Measurements from ENCODE around the gene CLDN5. TPM values are rescaled to one million over a fixed set of nuclear protein-coding genes. Genes with fewer than 3 reads are reported as not detected.

The CLDN5 gene
- total RNA-seq, 1 experiment from 2014 or later = 0.44 TPM

DNA sequence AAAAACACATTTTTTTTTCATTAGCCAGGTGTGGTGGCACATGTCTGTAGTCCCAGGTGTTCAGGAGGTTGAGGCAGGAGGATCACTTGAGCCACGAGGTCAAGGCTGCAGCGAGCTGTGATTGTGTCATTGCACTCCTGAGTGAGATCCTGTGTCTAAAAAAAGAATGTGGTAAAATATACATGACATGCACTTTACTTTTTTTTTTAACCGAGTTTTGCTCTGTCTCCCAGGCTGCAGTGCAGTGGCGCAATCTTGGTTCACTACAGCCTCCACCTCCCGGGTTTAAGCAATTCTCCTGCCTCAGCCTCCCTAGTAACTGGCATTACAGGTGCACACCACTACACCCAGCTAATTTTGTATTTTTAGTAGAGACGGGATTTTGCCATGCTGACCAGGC lies 22.5 kb upstream of the CLDN5 start:
- H2BK120ac ChIP-seq (ENCODE audit: low read depth, low read length, poor library complexity, severe bottlenecking) = no peak overlapping the region
- no peaks in the 10 kb centered on the region; a peak in 1 of 7 replicates for H3K36me3 Mint-ChIP-seq (ENCODE audit: insufficient read depth in 1 of 3, low read depth in 3 of 3)
- peaks cover 3% of the 10 kb centered on the region for H3K27me3 Mint-ChIP-seq (ENCODE audit: low read depth)
- H2BK12ac ChIP-seq (ENCODE audit: insufficient read length, low read depth, low read length) = no peak overlapping the region
- no peak overlapping the region for H3K4ac ChIP-seq (ENCODE audit: low read depth, low read length)
- no peaks in the 10 kb centered on the region for H3K79me1 ChIP-seq (ENCODE audit: insufficient read depth, low read depth, low read length, poor library complexity, severe bottlenecking)
- no peak overlapping the region for H3K4me3 Mint-ChIP-seq
- no peak overlapping the region for H2AK5ac ChIP-seq (ENCODE audit: insufficient read length, low read length)
- no peaks in the 10 kb centered on the region for H3K79me2 ChIP-seq (ENCODE audit: insufficient read depth, low read length)
- no peak overlapping the region for H2BK5ac ChIP-seq (ENCODE audit: insufficient read length, low read length)
- H3K4me2 ChIP-seq (ENCODE audit: insufficient read depth, insufficient read length, low read length) = no peak overlapping the region
- H2AFZ ChIP-seq (ENCODE audit: low read length) = no peak overlapping the region
- no peaks in the 10 kb centered on the region for H3K23me2 ChIP-seq (ENCODE audit: insufficient read length, low read depth, low read length, poor library complexity, severe bottlenecking)
- H4K20me1 ChIP-seq (ENCODE audit: control insufficient read depth, insufficient read depth, insufficient read length) = peaks cover 2% of the 10 kb centered on the region
- H2BK15ac ChIP-seq (ENCODE audit: low read depth, low read length) = no peak overlapping the region
- H3K56ac ChIP-seq (ENCODE audit: insufficient read length, low read depth, low read length) = no peak overlapping the region
- no peak overlapping the region for H2BK20ac ChIP-seq (ENCODE audit: low read depth, low read length, poor library complexity, severe bottlenecking)
- no peak overlapping the region for H3K27ac ChIP-seq (ENCODE audit: insufficient read length, low read depth, low read length)
- H3K23ac ChIP-seq (ENCODE audit: insufficient read length, low read depth, low read length) = no peak overlapping the region
- no peak overlapping the region for H3K9ac ChIP-seq (ENCODE audit: extremely low read depth, insufficient read length, low read length)
- no peak for DNase-seq
- no peaks in the 10 kb centered on the region for H3K27me3 ChIP-seq (ENCODE audit: insufficient read depth, low read length)
- no peaks in the 10 kb centered on the region for H3K4me1 ChIP-seq (ENCODE audit: insufficient read depth, low read length)
- H3K27ac Mint-ChIP-seq = no peak overlapping the region; a peak in 1 of 7 replicates
- no peaks in the 10 kb centered on the region for H3K9me3 Mint-ChIP-seq
- WGBS (ENCODE audit: extremely low coverage, insufficient read length, low lambda C conversion rate) = no CpG with 5 or more reads among the region's 6 CpGs
- no peak overlapping the region for H4K8ac ChIP-seq (replicated peaks; ENCODE audit: insufficient read length, low read depth, low read length)
- H4K5ac ChIP-seq (ENCODE audit: insufficient read length, low read depth, low read length) = no peak overlapping the region
- no peak overlapping the region for H4K91ac ChIP-seq (ENCODE audit: insufficient read length, low read depth, low read length)
- TF ChIP-seq, protein P1, sequence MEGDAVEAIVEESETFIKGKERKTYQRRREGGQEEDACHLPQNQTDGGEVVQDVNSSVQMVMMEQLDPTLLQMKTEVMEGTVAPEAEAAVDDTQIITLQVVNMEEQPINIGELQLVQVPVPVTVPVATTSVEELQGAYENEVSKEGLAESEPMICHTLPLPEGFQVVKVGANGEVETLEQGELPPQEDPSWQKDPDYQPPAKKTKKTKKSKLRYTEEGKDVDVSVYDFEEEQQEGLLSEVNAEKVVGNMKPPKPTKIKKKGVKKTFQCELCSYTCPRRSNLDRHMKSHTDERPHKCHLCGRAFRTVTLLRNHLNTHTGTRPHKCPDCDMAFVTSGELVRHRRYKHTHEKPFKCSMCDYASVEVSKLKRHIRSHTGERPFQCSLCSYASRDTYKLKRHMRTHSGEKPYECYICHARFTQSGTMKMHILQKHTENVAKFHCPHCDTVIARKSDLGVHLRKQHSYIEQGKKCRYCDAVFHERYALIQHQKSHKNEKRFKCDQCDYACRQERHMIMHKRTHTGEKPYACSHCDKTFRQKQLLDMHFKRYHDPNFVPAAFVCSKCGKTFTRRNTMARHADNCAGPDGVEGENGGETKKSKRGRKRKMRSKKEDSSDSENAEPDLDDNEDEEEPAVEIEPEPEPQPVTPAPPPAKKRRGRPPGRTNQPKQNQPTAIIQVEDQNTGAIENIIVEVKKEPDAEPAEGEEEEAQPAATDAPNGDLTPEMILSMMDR (conservative IDR thresholded peaks at IDR 0.05) = no peak
- H3K14ac ChIP-seq (ENCODE audit: insufficient read depth, low read length) = no peak overlapping the region
- no peak overlapping the region for H3K18ac ChIP-seq (ENCODE audit: insufficient read length, low read depth, low read length)
- no peaks in the 10 kb centered on the region for H3K9me3 ChIP-seq (ENCODE audit: control insufficient read depth, low read depth, low read length)
- H3K4me1 Mint-ChIP-seq = peaks cover 6 to 7% of the 10 kb centered on the region in 2 experiments
- H3T11ph ChIP-seq (ENCODE audit: low read length) = no peak overlapping the region

Data from H9 (cell line).